C4-2B (cell line): Measurements from ENCODE around the gene FOXO1.

Experiments
- ZFX ChIP-seq: fragments of 450-650 bp; IDR thresholded peaks from 2 replicates; pipeline ENCODE4 v1.6.1; 2017
- TF ChIP-seq, protein P1 (sequence below): fragments of 450-650 bp; conservative IDR thresholded peaks from 2 replicates; pipeline ENCODE4 v1.5.1; 2017; ENCODE audit warnings: mild to moderate bottlenecking

GRCh38 chr13:40509876-40510275 lies 156.6 kb downstream of the FOXO1 start:
- TF ChIP-seq, protein P1, sequence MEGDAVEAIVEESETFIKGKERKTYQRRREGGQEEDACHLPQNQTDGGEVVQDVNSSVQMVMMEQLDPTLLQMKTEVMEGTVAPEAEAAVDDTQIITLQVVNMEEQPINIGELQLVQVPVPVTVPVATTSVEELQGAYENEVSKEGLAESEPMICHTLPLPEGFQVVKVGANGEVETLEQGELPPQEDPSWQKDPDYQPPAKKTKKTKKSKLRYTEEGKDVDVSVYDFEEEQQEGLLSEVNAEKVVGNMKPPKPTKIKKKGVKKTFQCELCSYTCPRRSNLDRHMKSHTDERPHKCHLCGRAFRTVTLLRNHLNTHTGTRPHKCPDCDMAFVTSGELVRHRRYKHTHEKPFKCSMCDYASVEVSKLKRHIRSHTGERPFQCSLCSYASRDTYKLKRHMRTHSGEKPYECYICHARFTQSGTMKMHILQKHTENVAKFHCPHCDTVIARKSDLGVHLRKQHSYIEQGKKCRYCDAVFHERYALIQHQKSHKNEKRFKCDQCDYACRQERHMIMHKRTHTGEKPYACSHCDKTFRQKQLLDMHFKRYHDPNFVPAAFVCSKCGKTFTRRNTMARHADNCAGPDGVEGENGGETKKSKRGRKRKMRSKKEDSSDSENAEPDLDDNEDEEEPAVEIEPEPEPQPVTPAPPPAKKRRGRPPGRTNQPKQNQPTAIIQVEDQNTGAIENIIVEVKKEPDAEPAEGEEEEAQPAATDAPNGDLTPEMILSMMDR: no peak
- no peak for TF ChIP-seq ZFX
